Measurements from ENCODE around the gene KIF13A.
"Not testable (repeated sequence)": the region's sequence is repeated elsewhere in the genome, so short reads cannot be mapped to it uniquely, and the experiment has no call there.

DNA sequence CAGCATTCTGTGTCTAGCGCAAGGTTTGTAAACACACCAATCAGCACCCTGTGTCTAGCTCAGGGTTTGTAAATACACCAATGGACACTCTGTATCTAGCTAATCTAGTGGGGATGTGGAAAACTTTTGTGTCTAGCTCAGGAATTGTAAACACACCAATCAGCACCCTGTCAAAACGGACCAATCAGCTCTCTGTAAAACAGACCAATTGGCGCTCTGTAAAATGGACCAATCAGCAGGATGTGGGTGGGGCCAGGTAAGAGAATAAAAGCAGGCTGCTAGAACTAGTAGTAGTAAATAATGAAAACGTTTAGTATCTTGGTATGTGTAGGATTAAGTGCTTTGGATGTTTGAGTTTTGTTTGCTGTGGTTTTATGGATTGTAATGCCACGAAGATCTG, 33.1 kb upstream of the KIF13A start:
- not testable (repeated sequence) for TF ChIP-seq CTCF, POLR2A (IDR thresholded peaks at IDR 0.05)

All from vagina (tissue), 2 donors.